GM12874 (cell line): ENCODE data around the gene GPC6.

Experiments
- CTCF ChIP-seq: IDR thresholded peaks from 2 replicates; pipeline ENCODE4 v1.5.1; 2011; ENCODE audit warnings: low read depth, mild to moderate bottlenecking, control low read depth, low read length, moderate library complexity; ENCODE audit not compliant: insufficient read depth

The GPC6 gene

GRCh38 chr13:93450191-93450621 is 223.6 kb downstream of the GPC6 start:
- no peak for TF ChIP-seq CTCF

- TF ChIP-seq CTCF = no peak
Measured at GRCh38 chr13:93450761-93451160, 224.2 kb downstream of the GPC6 start.

GRCh38 chr13:93455861-93456260 is 229.3 kb downstream of the GPC6 start:
- no peak for TF ChIP-seq CTCF

- no peak for TF ChIP-seq CTCF
Measured at GRCh38 chr13:93460005-93460404, 233.4 kb downstream of the GPC6 start.

GRCh38 chr13:93462151-93462550 is 235.5 kb downstream of the GPC6 start:
- TF ChIP-seq CTCF = no peak

GRCh38 chr13:93466502-93467036 is 240.0 kb downstream of the GPC6 start:
- TF ChIP-seq CTCF = no peak

GRCh38 chr13:93467175-93467574 is 240.6 kb downstream of the GPC6 start:
- TF ChIP-seq CTCF = no peak
